ENCODE results near the gene RPS18. TPM values are rescaled to one million over a fixed set of nuclear protein-coding genes. Genes with fewer than 3 reads are reported as not detected.

RPS18 gene
- total and polyA plus RNA-seq, 2 of the 4 experiments (the other 2 are of a cell fraction) = 6,577 to 8,417 TPM

DNA sequence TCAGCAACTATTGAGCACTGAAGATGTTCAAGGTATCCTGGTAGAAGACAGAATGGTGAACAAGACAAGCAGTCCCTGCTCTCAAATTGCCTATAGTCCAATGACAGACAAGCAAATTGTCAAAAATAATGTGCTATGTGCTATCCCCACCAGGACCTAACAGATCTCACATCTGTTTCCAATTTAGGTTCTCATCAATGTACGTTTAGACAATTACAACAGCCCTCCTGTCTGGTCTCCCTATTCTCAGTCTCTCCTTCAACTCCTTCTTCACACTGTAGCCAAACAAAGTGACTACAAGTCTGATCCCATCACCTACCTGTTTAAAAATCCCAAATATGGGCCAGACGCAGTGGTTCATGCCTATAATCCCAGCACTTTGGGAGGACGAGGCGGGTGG lies 34.5 kb downstream of the RPS18 start:
- in situ Hi-C loops (cut with MboI; ENCODE audit: low sequenced_read_pairs) (no loop called here), intact Hi-C loops (cut with micrococcal nuclease) (no loop called here), dilution Hi-C loops (cut with HindIII; ENCODE audit: low sequenced_read_pairs, unreplicated experiment) (no loop called here)
- Histone ChIP-seq H3K9me1 (ENCODE audit: insufficient read depth, low read length) (no peaks in the 10 kb centered on the region), H3K23ac (ENCODE audit: low read depth, low read length) (no peak overlapping the region), H3K9ac (ENCODE audit: low read depth, low read length) (no peak overlapping the region), H2BK120ac (ENCODE audit: low read depth, low read length) (no peak overlapping the region), H3K4me2 (ENCODE audit: low read depth, low read length) (no peak overlapping the region), H3K14ac (replicated peaks; ENCODE audit: low read depth, low read length) (no peak overlapping the region), H3K4me3 (ENCODE audit: insufficient read depth, low read depth, low read length) (no peak overlapping the region), H3K4ac (ENCODE audit: low read depth, low read length) (no peak overlapping the region), H2BK5ac (ENCODE audit: low read depth, low read length, poor library complexity, severe bottlenecking) (no peak overlapping the region), H2BK15ac (ENCODE audit: low read depth, low read length) (no peak overlapping the region), H3K9me3 (ENCODE audit: control insufficient read depth, insufficient read depth, low read length) (no peaks in the 10 kb centered on the region), H3K4me1 (ENCODE audit: control insufficient read depth, insufficient read depth, low read length) (no peaks in the 10 kb centered on the region), H3K18ac (ENCODE audit: low read depth, low read length) (no peak overlapping the region), H4K8ac (ENCODE audit: low read depth in 2 of 2, low read length in 2 of 2) (no peak overlapping the region), H4K5ac (ENCODE audit: low read depth, low read length) (no peak overlapping the region), H3K27me3 (ENCODE audit: control insufficient read depth, insufficient read depth, low read length) (no peaks in the 10 kb centered on the region), H3K56ac (ENCODE audit: extremely low read depth, insufficient read depth, low read length) (no peak overlapping the region), H3K79me1 (ENCODE audit: low read depth in 1 of 2, low read length in 2 of 2) (peaks cover 14 to 58% of the 10 kb centered on the region in 2 experiments), H2AK5ac (ENCODE audit: low read depth, low read length) (no peak overlapping the region), H4K20me1 (ENCODE audit: insufficient read depth, low read length) (peaks cover 13% of the 10 kb centered on the region; the same call in 1 of the 2 replicates), H2AFZ (replicated peaks; ENCODE audit: low read length, poor library complexity) (no peak overlapping the region), H3K36me3 (ENCODE audit: control insufficient read depth, insufficient read depth, low read length) (peaks cover 19% of the 10 kb centered on the region), H2AK9ac (replicated peaks; ENCODE audit: low read depth, low read length, poor library complexity) (no peak overlapping the region), H2BK20ac (ENCODE audit: low read depth, low read length) (no peak overlapping the region), H4K91ac (ENCODE audit: insufficient read depth, low read depth, low read length) (no peak overlapping the region), H3K27ac (ENCODE audit: insufficient read depth, low read length) (no peak overlapping the region)
- TF ChIP-seq MXI1 (IDR thresholded peaks at IDR 0.05; ENCODE audit: borderline replicate concordance, low read depth, low read length) = no peak
- TF ChIP-seq, protein P1, sequence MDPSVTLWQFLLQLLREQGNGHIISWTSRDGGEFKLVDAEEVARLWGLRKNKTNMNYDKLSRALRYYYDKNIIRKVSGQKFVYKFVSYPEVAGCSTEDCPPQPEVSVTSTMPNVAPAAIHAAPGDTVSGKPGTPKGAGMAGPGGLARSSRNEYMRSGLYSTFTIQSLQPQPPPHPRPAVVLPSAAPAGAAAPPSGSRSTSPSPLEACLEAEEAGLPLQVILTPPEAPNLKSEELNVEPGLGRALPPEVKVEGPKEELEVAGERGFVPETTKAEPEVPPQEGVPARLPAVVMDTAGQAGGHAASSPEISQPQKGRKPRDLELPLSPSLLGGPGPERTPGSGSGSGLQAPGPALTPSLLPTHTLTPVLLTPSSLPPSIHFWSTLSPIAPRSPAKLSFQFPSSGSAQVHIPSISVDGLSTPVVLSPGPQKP (IDR thresholded peaks at IDR 0.05; ENCODE audit: borderline replicate concordance, low read depth, low read length) = no peak
- no peak for TF ChIP-seq RAD21 (IDR thresholded peaks at IDR 0.05; ENCODE audit: low read length)
- no peak for TF ChIP-seq FOS (IDR thresholded peaks at IDR 0.05; ENCODE audit: low read depth, low read length)
- TF ChIP-seq POLR2A (IDR thresholded peaks at IDR 0.05; ENCODE audit: low read depth, low read length) = no peak
- TF ChIP-seq NFE2L2 (IDR thresholded peaks at IDR 0.05; ENCODE audit: low read depth, low read length) = no peak
- TF ChIP-seq RCOR1 (IDR thresholded peaks at IDR 0.05; ENCODE audit: insufficient replicate concordance, low read length) = no peak
- TF ChIP-seq CEBPB (IDR thresholded peaks at IDR 0.05; ENCODE audit: low read depth, low read length) = no peak
- no peak for TF ChIP-seq CHD1 (IDR thresholded peaks at IDR 0.05; ENCODE audit: low read depth, low read length)
- TF ChIP-seq RFX5 (IDR thresholded peaks at IDR 0.05; ENCODE audit: low read depth, low read length) = no peak
- TF ChIP-seq MAFK (IDR thresholded peaks at IDR 0.05; ENCODE audit: low read depth, low read length) = no peak
- no peak for TF ChIP-seq SMC3 (IDR thresholded peaks at IDR 0.05; ENCODE audit: low read depth, low read length)
- TF ChIP-seq MAZ (IDR thresholded peaks at IDR 0.05; ENCODE audit: borderline replicate concordance, low read depth, low read length) = no peak
- TF ChIP-seq, protein P2, sequence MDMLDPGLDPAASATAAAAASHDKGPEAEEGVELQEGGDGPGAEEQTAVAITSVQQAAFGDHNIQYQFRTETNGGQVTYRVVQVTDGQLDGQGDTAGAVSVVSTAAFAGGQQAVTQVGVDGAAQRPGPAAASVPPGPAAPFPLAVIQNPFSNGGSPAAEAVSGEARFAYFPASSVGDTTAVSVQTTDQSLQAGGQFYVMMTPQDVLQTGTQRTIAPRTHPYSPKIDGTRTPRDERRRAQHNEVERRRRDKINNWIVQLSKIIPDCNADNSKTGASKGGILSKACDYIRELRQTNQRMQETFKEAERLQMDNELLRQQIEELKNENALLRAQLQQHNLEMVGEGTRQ (IDR thresholded peaks at IDR 0.05; ENCODE audit: low read depth, low read length) = no peak
- TF ChIP-seq, protein P3, sequence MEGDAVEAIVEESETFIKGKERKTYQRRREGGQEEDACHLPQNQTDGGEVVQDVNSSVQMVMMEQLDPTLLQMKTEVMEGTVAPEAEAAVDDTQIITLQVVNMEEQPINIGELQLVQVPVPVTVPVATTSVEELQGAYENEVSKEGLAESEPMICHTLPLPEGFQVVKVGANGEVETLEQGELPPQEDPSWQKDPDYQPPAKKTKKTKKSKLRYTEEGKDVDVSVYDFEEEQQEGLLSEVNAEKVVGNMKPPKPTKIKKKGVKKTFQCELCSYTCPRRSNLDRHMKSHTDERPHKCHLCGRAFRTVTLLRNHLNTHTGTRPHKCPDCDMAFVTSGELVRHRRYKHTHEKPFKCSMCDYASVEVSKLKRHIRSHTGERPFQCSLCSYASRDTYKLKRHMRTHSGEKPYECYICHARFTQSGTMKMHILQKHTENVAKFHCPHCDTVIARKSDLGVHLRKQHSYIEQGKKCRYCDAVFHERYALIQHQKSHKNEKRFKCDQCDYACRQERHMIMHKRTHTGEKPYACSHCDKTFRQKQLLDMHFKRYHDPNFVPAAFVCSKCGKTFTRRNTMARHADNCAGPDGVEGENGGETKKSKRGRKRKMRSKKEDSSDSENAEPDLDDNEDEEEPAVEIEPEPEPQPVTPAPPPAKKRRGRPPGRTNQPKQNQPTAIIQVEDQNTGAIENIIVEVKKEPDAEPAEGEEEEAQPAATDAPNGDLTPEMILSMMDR (conservative IDR thresholded peaks at IDR 0.05; ENCODE audit: low read depth, low read length) = no peak
- TF ChIP-seq BHLHE40 (IDR thresholded peaks at IDR 0.05; ENCODE audit: low read depth, low read length) = no peak
- CTCF ChIA-PET = no interaction called here
- no TSS peak for BruUV-seq (replicated peaks)
- WGBS, 2 experiments (ENCODE audit: extremely low coverage in 2 of 2, insufficient read length in 1 of 2) = 57% methylated on average over 1 of the region's 4 CpGs; no CpG with 5 or more reads in 1 of the 2 experiments
- DNase-seq (no peak), ATAC-seq (ENCODE audit: low read depth) (no peak)
- POLR2A ChIA-PET (ENCODE audit: unreplicated experiment) = no interaction called here
